HCT116 (cell line): ENCODE measurements around the gene C9orf78. TPM values are rescaled to one million over a fixed set of nuclear protein-coding genes. Genes with fewer than 3 reads are reported as not detected.

Source experiments
- ATAC-seq: fragments of 200-7000 bp; cut with Tn5 transposase; 2 replicates; pipeline ENCODE4 v1.9.1; 2020; ENCODE audit warnings: mild to moderate bottlenecking, moderate library complexity
- BruUV-seq: library from RNA; stranded (reverse); fragments of 400-500 nt; replicated peaks from 2 replicates; lab custom pipeline; 2021; lab: Mats Ljungman, UMichigan
- CTCF ChIA-PET: fragments of 300-600 bp; sonication (Branson Sonifier 250); formaldehyde crosslinking; loops from one replicate; lab custom pipeline; 2021; ENCODE audit warnings: antibody characterized with exemption; lab: Charles Lee
- POLR2A ChIA-PET: fragments of 300-600, 350-600 bp; sonication (Branson Sonifier 250); formaldehyde crosslinking; loops from one replicate; lab custom pipeline; 2021; ENCODE audit warnings: antibody characterized with exemption; lab: Charles Lee
- RAD21 ChIA-PET, 2 experiments: fragments of 300-600 bp; sonication (Branson Sonifier 250); formaldehyde crosslinking; loops; one replicate each; lab custom pipeline; 2023; ENCODE audit warnings: low total read pairs in 2 of 2; ENCODE audit not compliant: uncharacterized antibody in 2 of 2, unreplicated experiment in 2 of 2, low non-redundant PET in 1 of 2; lab: Charles Lee
- DNase-seq: peaks from one replicate; pipeline ENCODE4 v3.0.0-alpha.2; 2010; ENCODE audit warnings: low read depth, low spot score
- H2AFZ ChIP-seq: fragments of 200-600 bp; shearing (Covaris generic), sonication (generic); 2 replicates; pipeline ENCODE4 v1.6.1; 2017; ENCODE audit warnings: low read depth, mixed run types, mixed read lengths, antibody characterized with exemption, low read length; ENCODE audit not compliant: poor library complexity, severe bottlenecking
- H3K27ac ChIP-seq: 2 replicates; pipeline ENCODE4 v1.5.1; 2012; ENCODE audit warnings: low read depth, low read length
- H3K27me3 ChIP-seq: fragments of 200-600 bp; sonication (generic); 2 replicates; pipeline ENCODE4 v1.6.1; 2016; ENCODE audit warnings: mixed run types, low read length, mixed read lengths; ENCODE audit not compliant: insufficient read depth
- H3K36me3 ChIP-seq, 2 experiments: fragments of 200-500 bp in 1 of 2; fragments of 200-600 bp in 1 of 2; sonication (Bioruptor generic) in 1 of 2; sonication (generic) in 1 of 2; 2 replicates each; pipeline versions ENCODE4 v1.5.1 to v1.6.1; 2014 to 2016; ENCODE audit warnings: low read length in 2 of 2, inconsistent platforms in 1 of 2, mixed read lengths in 1 of 2, mixed run types in 1 of 2; ENCODE audit not compliant: insufficient read depth in 2 of 2, control insufficient read depth in 1 of 2
- H3K4me1 ChIP-seq, 2 experiments: fragments of 200-600 bp in 1 of 2; sonication (generic) in 1 of 2; 2 replicates each; pipeline versions ENCODE4 v1.5.1 to v1.6.1; 2012 to 2017; ENCODE audit warnings: low read length in 2 of 2, inconsistent platforms in 1 of 2, mild to moderate bottlenecking in 1 of 2, mixed read lengths in 1 of 2, mixed run types in 1 of 2, moderate library complexity in 1 of 2; ENCODE audit not compliant: insufficient read depth in 2 of 2, control insufficient read depth in 1 of 2
- H3K4me2 ChIP-seq: fragments of 200-600 bp; sonication (generic); 2 replicates; pipeline ENCODE4 v1.6.1; 2017; ENCODE audit warnings: mixed run types, low read length, mixed read lengths
- H3K4me3 ChIP-seq, 2 experiments: fragments of 200-600 bp in 1 of 2; sonication (generic) in 1 of 2; replicated peaks in 1 of 2; 2 replicates each; pipeline ENCODE4 v1.5.1; 2011 to 2016; ENCODE audit warnings: low read length in 2 of 2, control low read depth in 1 of 2, low read depth in 1 of 2, mild to moderate bottlenecking in 1 of 2, mixed read lengths in 1 of 2, mixed run types in 1 of 2
- H3K79me2 ChIP-seq: fragments of 200-600 bp; sonication (generic); 2 replicates; pipeline ENCODE4 v1.6.1; 2017; ENCODE audit warnings: mild to moderate bottlenecking, mixed run types, low read length, moderate library complexity, mixed read lengths; ENCODE audit not compliant: insufficient read depth
- H3K9ac ChIP-seq: fragments of 200-600 bp; sonication (generic); 2 replicates; pipeline ENCODE4 v1.6.1; 2016; ENCODE audit warnings: low read length, mixed read lengths
- H3K9me2 ChIP-seq: fragments of 200-600 bp; sonication (generic), shearing (Covaris generic); 2 replicates; pipeline ENCODE4 v1.6.1; 2017; ENCODE audit warnings: mixed run types, mild to moderate bottlenecking, moderate library complexity; ENCODE audit not compliant: insufficient read depth
- H3K9me3 ChIP-seq, 2 experiments: fragments of 200-500 bp in 1 of 2; fragments of 200-600 bp in 1 of 2; sonication (Bioruptor generic) in 1 of 2; sonication (generic) in 1 of 2; 2 replicates each; pipeline ENCODE4 v1.6.1; 2014 to 2017; ENCODE audit warnings: low read length in 2 of 2, mixed read lengths in 2 of 2, inconsistent platforms in 1 of 2, low read depth in 1 of 2, mild to moderate bottlenecking in 1 of 2, mixed run types in 1 of 2, moderate library complexity in 1 of 2; ENCODE audit not compliant: control insufficient read depth in 1 of 2, insufficient read depth in 1 of 2
- H4K20me1 ChIP-seq: fragments of 200-600 bp; sonication (generic), shearing (Covaris generic); 2 replicates; pipeline ENCODE4 v1.6.1; 2017; ENCODE audit warnings: mixed run types, mild to moderate bottlenecking, moderate library complexity; ENCODE audit not compliant: insufficient read depth
- CBX3 ChIP-seq: IDR thresholded peaks from 2 replicates; pipeline ENCODE4 v1.6.1; 2012; ENCODE audit warnings: low read depth
- CEBPB ChIP-seq: IDR thresholded peaks from 2 replicates; pipeline ENCODE4 v1.6.1; 2012; ENCODE audit warnings: low read depth
- EGR1 ChIP-seq: IDR thresholded peaks from 2 replicates; pipeline ENCODE4 v1.6.1; 2012; ENCODE audit warnings: low read depth
- ELF1 ChIP-seq: IDR thresholded peaks from 2 replicates; pipeline ENCODE4 v1.6.1; 2012; ENCODE audit warnings: low read depth, borderline replicate concordance
- EZH2 ChIP-seq: fragments of 200-600 bp; sonication (generic); IDR thresholded peaks from 2 replicates; pipeline ENCODE4 v1.6.1; 2017; ENCODE audit warnings: antibody characterized with exemption, mixed run types
- FOSL1 ChIP-seq: IDR thresholded peaks from 2 replicates; pipeline ENCODE4 v1.6.1; 2012; ENCODE audit warnings: low read depth
- JUND ChIP-seq: IDR thresholded peaks from 2 replicates; pipeline ENCODE4 v1.6.1; 2012
- MAX ChIP-seq: IDR thresholded peaks from 2 replicates; pipeline ENCODE4 v1.6.1; 2012
- POLR2A ChIP-seq: IDR thresholded peaks from 2 replicates; pipeline ENCODE4 v1.7.0; 2011; ENCODE audit warnings: borderline replicate concordance; ENCODE audit not compliant: insufficient read depth, insufficient read length; ENCODE audit errors: extremely low read depth
- POLR2AphosphoS5 ChIP-seq: IDR thresholded peaks from 2 replicates; pipeline ENCODE4 v1.6.1; 2011; ENCODE audit warnings: mild to moderate bottlenecking, low read depth, low read length, moderate library complexity
- SP1 ChIP-seq: IDR thresholded peaks from 2 replicates; pipeline ENCODE4 v1.6.1; 2012; ENCODE audit warnings: low read depth
- SRF ChIP-seq: IDR thresholded peaks from 2 replicates; pipeline ENCODE4 v1.6.1; 2012; ENCODE audit warnings: low read depth
- TCF7L2 ChIP-seq: IDR thresholded peaks from 2 replicates; pipeline ENCODE4 v1.7.0; 2011; ENCODE audit warnings: borderline replicate concordance, inconsistent platforms; ENCODE audit not compliant: insufficient read depth, insufficient read length; ENCODE audit errors: extremely low read depth
- ZBTB33 ChIP-seq: IDR thresholded peaks from 2 replicates; pipeline ENCODE4 v1.6.1; 2011; ENCODE audit warnings: mild to moderate bottlenecking, low read length, moderate library complexity; ENCODE audit not compliant: insufficient replicate concordance; ENCODE audit errors: extremely low read depth
- ZFX ChIP-seq: fragments of 450-650 bp; IDR thresholded peaks from 2 replicates; pipeline ENCODE4 v1.6.1; 2017
- intact Hi-C: fragments of 100-400 bp; cut with micrococcal nuclease; formaldehyde crosslinking; loops from 2 replicates; pipeline ENCODE4 v1.10.0; 2022
- total RNA-seq: library from RNA; stranded (reverse); gene quantifications from one replicate; pipeline ENCODE4 v1.2.1, GENCODE V29; 2021; ENCODE audit not compliant: unreplicated experiment

Gene C9orf78
- total RNA-seq, 1 experiment from 2014 or later = 41.4 TPM

GRCh38 chr9:129815278-129815677 is 19.8 kb downstream of the C9orf78 start:
- Histone ChIP-seq H3K4me2 (no peak overlapping the region), H3K9me2 (no peaks in the 10 kb centered on the region), H3K79me2 (no peaks in the 10 kb centered on the region), H3K4me3 (no peak overlapping the region), H3K9ac (no peak overlapping the region), H3K27me3 (no peaks in the 10 kb centered on the region), H3K4me1 (no peaks in the 10 kb centered on the region), H3K36me3 (peaks cover 8 to 18% of the 10 kb centered on the region in 2 experiments; a peak in 3 of 4 replicates), H3K27ac (no peak overlapping the region), H3K9me3 (no peaks in the 10 kb centered on the region), H4K20me1 (0 out of 2 replicates have a peak, but pooled peaks cover 3% of the 10 kb centered on the region), H2AFZ (no peak overlapping the region)
- TF ChIP-seq EZH2 (no peak), ZBTB33 (no peak), SRF (no peak), ELF1 (no peak), SP1 (no peak), TCF7L2 (no peak), ZFX (no peak), MAX (no peak), POLR2A (no peak), FOSL1 (no peak), EGR1 (no peak), CBX3 (no peak), POLR2AphosphoS5 (no peak), CEBPB (no peak), JUND (no peak)
- ChIA-PET POLR2A (no interaction called here), CTCF (no interaction called here), RAD21 (no interaction called here)
- no peak for DNase-seq
- BruUV-seq = no TSS peak
- ATAC-seq = no peak
- intact Hi-C loops = no loop called here
